HepG2 (cell line): ENCODE data around the gene ZNF429. TPM values are rescaled to one million over a fixed set of nuclear protein-coding genes. Genes with fewer than 3 reads are reported as not detected.

Experiments used
- CENPX ChIP-seq: sonication (generic); formaldehyde crosslinking; IDR thresholded peaks from 2 replicates; pipeline ENCODE4 v1.9.0; 2021; ENCODE audit warnings: mild to moderate bottlenecking, missing genetic modification reagents, moderate library complexity
- DR1 ChIP-seq: sonication (generic); formaldehyde crosslinking; IDR thresholded peaks from 2 replicates; pipeline ENCODE4 v1.8.0; 2021; ENCODE audit warnings: mild to moderate bottlenecking, missing genetic modification reagents, inconsistent platforms
- ESRRA ChIP-seq: sonication (generic); formaldehyde crosslinking; IDR thresholded peaks from 2 replicates; pipeline ENCODE4 v1.5.1; 2020; ENCODE audit warnings: mild to moderate bottlenecking, low read depth, missing genetic modification reagents
- FOXK1 ChIP-seq: sonication (generic); formaldehyde crosslinking; IDR thresholded peaks from 2 replicates; pipeline ENCODE4 v1.4.0; 2020; ENCODE audit warnings: low read depth, missing genetic modification reagents, borderline replicate concordance
- GATAD1 ChIP-seq: IDR thresholded peaks from 2 replicates; pipeline ENCODE4 v1.6.1; 2016; ENCODE audit warnings: missing genetic modification reagents, missing compliant biosample characterization
- GLI4 ChIP-seq: sonication (generic); formaldehyde crosslinking; IDR thresholded peaks from 2 replicates; pipeline ENCODE4 v1.5.1; 2020; ENCODE audit warnings: missing genetic modification reagents, mild to moderate bottlenecking, moderate library complexity, borderline replicate concordance
- HNRNPLL ChIP-seq: fragments of 200-400 bp; formaldehyde crosslinking; IDR thresholded peaks from 2 replicates; pipeline ENCODE4 v1.6.1; 2017; ENCODE audit warnings: mild to moderate bottlenecking, low read depth, low read length; ENCODE audit not compliant: poor library complexity, severe bottlenecking
- IKZF4 ChIP-seq: sonication (generic); formaldehyde crosslinking; IDR thresholded peaks from 2 replicates; pipeline ENCODE4 v1.5.1; 2020; ENCODE audit warnings: borderline replicate concordance, mild to moderate bottlenecking, low read depth, missing genetic modification reagents; ENCODE audit errors: not compliant biosample characterization
- KMT2A ChIP-seq: sonication (generic); formaldehyde crosslinking; IDR thresholded peaks from 2 replicates; pipeline ENCODE4 v1.4.0; 2020; ENCODE audit warnings: missing genetic modification reagents
- NFAT5 ChIP-seq: sonication (generic); formaldehyde crosslinking; IDR thresholded peaks from 2 replicates; pipeline ENCODE4 v1.4.0; 2020; ENCODE audit warnings: missing genetic modification reagents
- NR2F6 ChIP-seq, 2 experiments: IDR thresholded peaks; 2 replicates each; pipeline ENCODE4 v1.6.1; 2016; ENCODE audit warnings: antibody characterized with exemption in 1 of 2, mild to moderate bottlenecking in 1 of 2
- PAX8 ChIP-seq: sonication (generic); formaldehyde crosslinking; IDR thresholded peaks from 2 replicates; pipeline ENCODE4 v1.8.0; 2022; ENCODE audit warnings: mild to moderate bottlenecking, missing genetic modification reagents, borderline replicate concordance
- PHB2 ChIP-seq: fragments of 450-650 bp; IDR thresholded peaks from 2 replicates; pipeline ENCODE4 v1.6.1; 2018; ENCODE audit not compliant: partially characterized antibody
- TP53 ChIP-seq: sonication (generic); formaldehyde crosslinking; conservative IDR thresholded peaks from 2 replicates; pipeline ENCODE4 v1.4.0; 2020; ENCODE audit warnings: missing genetic modification reagents
- ZNF3 ChIP-seq: IDR thresholded peaks from 2 replicates; pipeline ENCODE4 v1.7.0; 2017; ENCODE audit warnings: inconsistent platforms
- ZNF543 ChIP-seq: sonication (generic); formaldehyde crosslinking; IDR thresholded peaks from 2 replicates; pipeline ENCODE4 v1.4.0; 2020; ENCODE audit warnings: mild to moderate bottlenecking, missing genetic modification reagents
- ZNF607 ChIP-seq: sonication (generic); formaldehyde crosslinking; IDR thresholded peaks from 2 replicates; pipeline ENCODE4 v1.5.1; 2020; ENCODE audit warnings: missing genetic modification reagents, mild to moderate bottlenecking, borderline replicate concordance
- ZNF670 ChIP-seq: sonication (generic); formaldehyde crosslinking; IDR thresholded peaks from 2 replicates; pipeline ENCODE4 v1.8.0; 2022; ENCODE audit warnings: mild to moderate bottlenecking, missing genetic modification reagents, borderline replicate concordance
- polyA plus RNA-seq, 8 experiments: library from polyadenylated mRNA; depleted of rRNA in 3 of 8; stranded (reverse) in 7 of 8; unstranded in 1 of 8; fragments of >200 nt; fragmentation: Illumina TruSeq in 4 of 8; extraction: Trizol in 4 of 8; gene quantifications; 2 replicates each; pipeline versions ENCODE4 v1.2.1 to v1.2.3, GENCODE V29; 2011 to 2016; ENCODE audit warnings: low read depth in 4 of 8, missing spikeins in 1 of 8, mixed read lengths in 1 of 8; ENCODE audit not compliant: insufficient read depth in 1 of 8
- total RNA-seq, 5 experiments: library from RNA; depleted of rRNA; stranded (reverse); fragments of >200 nt; fragmentation: Illumina TruSeq; extraction: Trizol; gene quantifications; 2 replicates each; pipeline ENCODE4 v1.2.3, GENCODE V29; 2016; ENCODE audit warnings: low read depth in 1 of 5
- TF ChIP-seq, protein P1 (sequence below): sonication (generic); formaldehyde crosslinking; IDR thresholded peaks from 2 replicates; pipeline ENCODE4 v1.4.0; 2020; ENCODE audit warnings: mild to moderate bottlenecking, missing genetic modification reagents

The ZNF429 gene
- total and polyA plus RNA-seq, 2 of the 13 experiments (the other 11 are each of a cell fraction or from before 2014, with no cell fraction given) = 3.3 to 3.4 TPM

- TF ChIP-seq, protein P1, sequence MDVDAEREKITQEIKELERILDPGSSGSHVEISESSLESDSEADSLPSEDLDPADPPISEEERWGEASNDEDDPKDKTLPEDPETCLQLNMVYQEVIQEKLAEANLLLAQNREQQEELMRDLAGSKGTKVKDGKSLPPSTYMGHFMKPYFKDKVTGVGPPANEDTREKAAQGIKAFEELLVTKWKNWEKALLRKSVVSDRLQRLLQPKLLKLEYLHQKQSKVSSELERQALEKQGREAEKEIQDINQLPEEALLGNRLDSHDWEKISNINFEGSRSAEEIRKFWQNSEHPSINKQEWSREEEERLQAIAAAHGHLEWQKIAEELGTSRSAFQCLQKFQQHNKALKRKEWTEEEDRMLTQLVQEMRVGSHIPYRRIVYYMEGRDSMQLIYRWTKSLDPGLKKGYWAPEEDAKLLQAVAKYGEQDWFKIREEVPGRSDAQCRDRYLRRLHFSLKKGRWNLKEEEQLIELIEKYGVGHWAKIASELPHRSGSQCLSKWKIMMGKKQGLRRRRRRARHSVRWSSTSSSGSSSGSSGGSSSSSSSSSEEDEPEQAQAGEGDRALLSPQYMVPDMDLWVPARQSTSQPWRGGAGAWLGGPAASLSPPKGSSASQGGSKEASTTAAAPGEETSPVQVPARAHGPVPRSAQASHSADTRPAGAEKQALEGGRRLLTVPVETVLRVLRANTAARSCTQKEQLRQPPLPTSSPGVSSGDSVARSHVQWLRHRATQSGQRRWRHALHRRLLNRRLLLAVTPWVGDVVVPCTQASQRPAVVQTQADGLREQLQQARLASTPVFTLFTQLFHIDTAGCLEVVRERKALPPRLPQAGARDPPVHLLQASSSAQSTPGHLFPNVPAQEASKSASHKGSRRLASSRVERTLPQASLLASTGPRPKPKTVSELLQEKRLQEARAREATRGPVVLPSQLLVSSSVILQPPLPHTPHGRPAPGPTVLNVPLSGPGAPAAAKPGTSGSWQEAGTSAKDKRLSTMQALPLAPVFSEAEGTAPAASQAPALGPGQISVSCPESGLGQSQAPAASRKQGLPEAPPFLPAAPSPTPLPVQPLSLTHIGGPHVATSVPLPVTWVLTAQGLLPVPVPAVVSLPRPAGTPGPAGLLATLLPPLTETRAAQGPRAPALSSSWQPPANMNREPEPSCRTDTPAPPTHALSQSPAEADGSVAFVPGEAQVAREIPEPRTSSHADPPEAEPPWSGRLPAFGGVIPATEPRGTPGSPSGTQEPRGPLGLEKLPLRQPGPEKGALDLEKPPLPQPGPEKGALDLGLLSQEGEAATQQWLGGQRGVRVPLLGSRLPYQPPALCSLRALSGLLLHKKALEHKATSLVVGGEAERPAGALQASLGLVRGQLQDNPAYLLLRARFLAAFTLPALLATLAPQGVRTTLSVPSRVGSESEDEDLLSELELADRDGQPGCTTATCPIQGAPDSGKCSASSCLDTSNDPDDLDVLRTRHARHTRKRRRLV (CRISPR knock-in tag) = no peak
- TF ChIP-seq FOXK1 (CRISPR knock-in tag) (no peak), TP53 (CRISPR knock-in tag) (no peak), NR2F6 (IDR thresholded peaks at IDR 0.05) (no peak), NR2F6 (CRISPR knock-in tag; IDR thresholded peaks at IDR 0.05) (no peak), ZNF3 (no peak), ESRRA (CRISPR knock-in tag) (no peak), DR1 (no peak), GLI4 (CRISPR knock-in tag) (no peak), GATAD1 (peak; percentile 49; the same call in 1 of the 2 replicates), ZNF607 (CRISPR knock-in tag) (no peak), ZNF543 (CRISPR knock-in tag) (no peak), NFAT5 (CRISPR knock-in tag) (no peak), CENPX (CRISPR knock-in tag) (no peak), PAX8 (CRISPR knock-in tag) (no peak), HNRNPLL (peak; percentile 51), ZNF670 (CRISPR knock-in tag) (no peak), PHB2 (no peak), IKZF4 (CRISPR knock-in tag) (no peak), KMT2A (CRISPR knock-in tag) (no peak; the same call in 1 of the 2 replicates)
Measured at GRCh38 chr19:21505459-21506451, at the start of gene ZNF429 (continued).
